Fibroblast of the conjunctiva (primary cell): ENCODE measurements around the gene ZNF217.
"Not testable (repeated sequence)": the region's sequence is repeated elsewhere in the genome, so short reads cannot be mapped to it uniquely, and the experiment has no call there.

Experiments
- DNase-seq: peaks from one replicate; pipeline ENCODE4 v3.0.0-alpha.2; 2010; ENCODE audit warnings: low read depth

ZNF217 gene

DNA sequence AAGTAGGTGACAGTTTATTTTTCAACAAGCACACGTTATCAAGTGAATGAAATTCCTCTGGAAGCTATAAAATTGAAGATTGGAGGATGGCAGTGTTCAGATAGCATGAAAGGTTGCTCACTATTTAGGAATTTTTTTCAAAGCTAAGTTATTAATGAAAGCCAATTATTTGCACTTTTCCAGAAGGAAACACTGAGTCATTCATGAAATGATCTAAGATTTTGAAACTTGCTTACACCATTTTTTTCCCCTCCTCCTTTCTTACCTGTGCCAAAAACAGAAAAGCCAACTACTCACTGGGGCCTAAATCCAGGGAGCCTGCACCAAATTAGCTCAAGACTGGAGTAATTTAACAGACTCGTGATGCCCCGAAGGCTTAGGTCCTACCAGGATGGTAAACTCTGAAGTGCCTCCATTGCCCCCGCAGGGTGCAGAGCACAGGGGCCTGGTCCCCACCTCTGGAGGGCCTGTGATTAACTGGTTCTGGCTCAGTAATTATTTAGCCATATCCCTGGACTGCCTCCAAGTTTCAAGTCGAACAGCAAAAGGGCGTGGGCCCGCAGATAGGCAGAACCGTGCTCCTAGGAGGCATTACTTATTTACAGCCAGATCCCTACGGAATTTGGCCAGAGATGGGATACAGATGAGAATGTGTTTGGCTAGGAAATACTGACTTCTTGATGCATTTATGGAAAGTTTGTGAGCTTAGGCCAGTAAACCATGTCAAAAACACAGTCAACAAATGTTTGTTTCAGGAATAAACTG, 28.0 kb upstream of the ZNF217 start:
- peak; percentile 94 for DNase-seq

DNA sequence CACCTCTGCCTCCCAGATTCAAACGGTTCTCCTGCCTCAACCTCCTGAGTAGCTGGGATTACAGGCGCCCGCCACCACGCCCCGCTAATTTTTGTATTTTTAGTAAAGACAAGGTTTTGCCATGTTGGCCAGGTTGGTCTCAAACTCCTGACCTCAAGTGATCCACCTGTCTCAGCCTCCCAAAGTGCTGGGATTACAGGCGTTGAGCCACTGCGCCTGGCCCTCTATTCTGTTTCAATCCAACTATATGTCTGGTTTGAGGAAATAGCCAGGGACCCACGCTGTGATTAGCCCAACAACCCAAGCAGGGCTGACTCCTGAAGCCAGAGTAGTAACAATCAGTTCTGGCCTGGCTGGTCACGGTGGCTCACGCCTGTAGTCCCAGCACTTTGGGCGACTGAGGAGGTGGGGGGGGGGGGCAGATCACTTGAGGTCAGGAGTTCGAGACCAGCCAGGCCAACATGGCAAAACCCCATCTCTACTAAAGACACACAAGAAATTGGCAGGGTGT, 24.9 kb upstream of the ZNF217 start:
- DNase-seq = not testable (repeated sequence)

DNA sequence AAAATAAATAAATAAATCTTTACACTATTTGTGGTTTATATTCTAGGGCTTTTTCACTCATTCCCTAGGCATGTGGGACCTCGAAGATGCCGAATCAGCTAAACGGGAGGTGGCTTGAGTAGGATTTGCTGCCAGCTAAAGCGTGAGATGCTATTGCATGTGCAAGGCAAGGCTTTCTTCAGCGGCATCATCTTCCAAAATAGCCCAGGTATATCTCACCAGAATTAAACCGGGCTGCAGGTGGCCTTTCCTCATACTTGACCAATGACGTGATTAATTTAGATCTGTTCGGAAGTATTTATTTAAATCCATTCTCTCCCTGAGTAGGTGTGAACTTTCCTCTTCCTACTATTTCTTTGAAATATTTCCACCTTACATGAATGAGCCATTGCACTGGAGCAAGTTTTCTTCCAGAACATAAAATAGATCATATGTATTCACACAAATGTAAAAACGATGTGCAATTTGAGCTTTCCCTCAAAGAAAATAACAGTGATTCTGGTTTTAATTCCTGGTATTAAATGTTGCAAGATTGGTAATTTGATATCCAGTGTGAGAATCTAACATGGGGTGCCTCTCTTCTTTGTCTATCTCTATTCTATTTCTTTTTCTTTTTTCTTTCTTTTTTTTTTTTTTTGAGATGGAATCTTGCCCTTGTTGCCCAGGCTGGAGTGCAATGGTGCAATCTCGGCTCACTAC, 24.3 kb upstream of the ZNF217 start:
- no peak for DNase-seq

DNA sequence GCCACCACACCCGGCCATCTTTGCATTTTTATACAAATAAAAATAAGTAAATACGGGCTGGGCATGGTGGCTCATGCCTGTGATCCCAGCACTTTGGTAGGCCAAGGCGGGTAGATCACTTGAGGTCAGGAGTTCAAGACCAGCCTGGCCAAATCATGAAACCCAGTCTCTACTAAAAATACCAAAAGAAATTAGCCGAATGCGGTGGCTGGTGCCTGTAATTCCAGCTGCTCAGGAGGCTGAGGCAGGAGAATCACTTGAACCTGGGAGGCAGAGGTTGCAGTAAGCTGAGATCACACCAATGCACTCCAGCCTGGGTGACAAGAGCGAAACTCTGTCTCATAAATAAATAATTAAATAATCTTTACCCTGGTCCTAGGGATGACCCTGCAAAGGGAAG, 22.9 kb upstream of the ZNF217 start:
- not testable (repeated sequence) for DNase-seq

DNA sequence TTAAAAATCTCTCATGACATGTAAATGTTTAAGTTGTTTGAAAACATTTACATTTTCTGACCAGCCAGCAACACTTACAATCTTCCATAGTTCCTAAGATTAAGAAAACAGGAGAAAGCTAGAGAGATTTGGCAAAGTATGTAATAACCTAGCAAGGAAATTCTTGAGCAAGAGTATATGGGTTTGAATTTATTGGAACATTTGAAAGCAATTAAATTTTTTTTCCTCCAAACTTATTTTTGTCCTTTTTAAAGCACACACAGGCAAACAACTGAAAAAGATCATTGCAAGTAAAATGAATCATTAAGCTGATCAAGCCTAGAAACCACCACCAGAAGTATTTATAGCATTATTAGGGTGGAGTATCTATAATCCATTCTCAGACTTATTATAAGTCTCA, 20.1 kb upstream of the ZNF217 start:
- DNase-seq = no peak

GRCh38 chr20:53612289-53612688, 18.6 kb upstream of the ZNF217 start:
- not testable (repeated sequence) for DNase-seq

GRCh38 chr20:53611449-53611894, 17.8 kb upstream of the ZNF217 start:
- DNase-seq = peak; percentile 88

- no peak for DNase-seq
These were observed 16.1 kb upstream of the ZNF217 start for GRCh38 chr20:53609491-53610445.

- DNase-seq = no peak
These were observed 15.1 kb upstream of the ZNF217 start for GRCh38 chr20:53608456-53609452.

DNA sequence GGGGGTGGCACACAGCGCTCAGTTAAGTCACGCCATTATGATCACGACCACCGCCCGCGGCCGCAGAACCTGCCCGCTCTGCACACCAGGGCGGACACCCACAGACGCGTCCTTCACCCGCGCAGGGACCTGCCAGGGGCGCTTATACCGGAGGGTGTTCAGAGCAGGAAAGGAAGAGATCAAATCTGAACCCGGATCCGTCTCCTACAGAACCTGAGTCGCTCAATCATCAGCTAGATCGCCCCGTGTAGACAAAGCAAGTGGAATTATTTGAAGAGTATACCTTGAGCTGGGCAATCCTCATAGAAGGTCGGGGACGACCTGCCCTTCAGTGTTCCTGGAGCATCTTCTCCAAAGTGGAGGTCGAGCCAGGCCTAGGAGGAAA, 14.4 kb upstream of the ZNF217 start:
- no peak for DNase-seq

GRCh38 chr20:53606364-53606985, 12.8 kb upstream of the ZNF217 start:
- DNase-seq = peak; percentile 78

DNA sequence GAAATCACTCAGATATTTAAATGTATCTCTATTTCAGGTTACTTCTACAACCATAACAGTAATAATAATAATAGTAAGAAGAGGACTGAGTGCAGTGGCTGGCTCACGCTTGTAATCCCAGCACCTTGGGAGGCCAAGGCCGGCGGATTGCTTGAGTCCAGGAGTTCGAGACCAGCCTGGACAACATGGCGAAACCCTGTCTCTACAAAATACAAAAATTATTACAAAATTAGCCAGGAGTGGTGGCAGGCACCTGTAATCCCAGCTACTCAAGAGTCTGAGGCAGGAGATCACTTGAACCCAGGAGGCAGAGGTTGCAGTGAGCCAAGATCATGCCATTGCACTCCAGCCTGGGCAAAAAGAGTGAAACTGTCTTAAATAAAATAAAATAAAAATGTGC, 11.8 kb upstream of the ZNF217 start:
- not testable (repeated sequence) for DNase-seq

- not testable (repeated sequence) for DNase-seq
These were observed 11.2 kb upstream of the ZNF217 start for GRCh38 chr20:53604846-53605245.

- DNase-seq = no peak
These were observed 9.0 kb upstream of the ZNF217 start for GRCh38 chr20:53602661-53603060.

- no peak for DNase-seq
These were observed 6.4 kb upstream of the ZNF217 start for GRCh38 chr20:53599910-53600632.

- no peak for DNase-seq
These were observed 5.7 kb upstream of the ZNF217 start for GRCh38 chr20:53599378-53599777.

- no peak for DNase-seq
These were observed 5.4 kb upstream of the ZNF217 start for GRCh38 chr20:53599044-53599362.

- no peak for DNase-seq
These were observed 4.8 kb upstream of the ZNF217 start for GRCh38 chr20:53598140-53599043.
